NCI-H2029 treated with DMSO at 0.1 percent for 48 hours (cell line): ENCODE results near the gene TLX1.
"Not testable (repeated sequence)": the region's sequence is repeated elsewhere in the genome, so short reads cannot be mapped to it uniquely, and the experiment has no call there.

Source experiments
- DNase-seq: peaks from one replicate; lab custom pipeline; 2025; lab: John Stamatoyannopoulos, UW

Gene TLX1

GRCh38 chr10:101152316-101152715 lies 21.2 kb downstream of the TLX1 start:
- no peak for DNase-seq

GRCh38 chr10:101154506-101154905 lies 23.4 kb downstream of the TLX1 start:
- not testable (repeated sequence) for DNase-seq

- DNase-seq = no peak
Observed at GRCh38 chr10:101155896-101156295, 24.8 kb downstream of the TLX1 start.

GRCh38 chr10:101157756-101158458 lies 26.8 kb downstream of the TLX1 start:
- DNase-seq = no peak

GRCh38 chr10:101158459-101159058 lies 27.5 kb downstream of the TLX1 start:
- DNase-seq = no peak

GRCh38 chr10:101161494-101162299 lies 30.6 kb downstream of the TLX1 start:
- DNase-seq = peak; percentile 33

GRCh38 chr10:101162677-101163076 lies 31.6 kb downstream of the TLX1 start:
- no peak for DNase-seq

- no peak for DNase-seq
Observed at GRCh38 chr10:101164020-101164419, 32.9 kb downstream of the TLX1 start.

GRCh38 chr10:101165736-101166135 lies 34.6 kb downstream of the TLX1 start:
- no peak for DNase-seq

GRCh38 chr10:101166430-101166829 lies 35.3 kb downstream of the TLX1 start:
- no peak for DNase-seq

- DNase-seq = no peak
Observed at GRCh38 chr10:101172741-101173140, 41.6 kb downstream of the TLX1 start.

- DNase-seq = no peak
Observed at GRCh38 chr10:101174319-101174718, 43.2 kb downstream of the TLX1 start.

- DNase-seq = no peak
Observed at GRCh38 chr10:101176577-101176976, 45.5 kb downstream of the TLX1 start.

GRCh38 chr10:101182936-101183335 lies 51.8 kb downstream of the TLX1 start:
- DNase-seq = no peak

- DNase-seq = no peak
Observed at GRCh38 chr10:101183458-101184183, 52.5 kb downstream of the TLX1 start.
